Heart left ventricle (tissue), 13 donors: ENCODE measurements around the gene TLCD3A.

Experiments
- CTCF ChIP-seq, 12 donors: fragments of 200-600 bp; sonication (generic) in 4 of 12; IDR thresholded peaks; one replicate each; pipeline versions ENCODE4 v1.5.0 to v1.8.0; 2018 to 2022; ENCODE audit warnings: antibody characterized with exemption in 12 of 12, mild to moderate bottlenecking in 5 of 12
- POLR2A ChIP-seq, 2 donors: fragments of 450-650 bp; IDR thresholded peaks; one replicate each; pipeline ENCODE4 v1.6.1; 2017; ENCODE audit warnings: antibody characterized with exemption in 2 of 2, mild to moderate bottlenecking in 2 of 2, moderate library complexity in 2 of 2
- donor health status: ischemic (EF 13 %, LVEDD 7.1; RV severe dilation, severe dysfunction).
- donor health status: DM: no; HTN: yes; CAD: no.
- donor health status: DM: no; HTN: no; CAD: no.
- donor health status: ischemic (EF 25% LVEDD 6.9; RV normal size, moderate dysfunction).
- donor health status: ischemic (EF 25% LVEDD 5.7; RV mildly dilated, moderate dysfunction).
- donor health status: ischemic (EF 35%, LVEDD 5.7; RV mildly dilated, moderate dysfunction).
- donor health status: nonischemic (EF 11% LVEDD 7.7; RV severe dilation, severe dysfunction).
- donor health status: DM: yes; HTN: yes; CAD: no.
- donor health status: PGD.
- donor health status: ischemic (EF 29% LVEDD 5.4; RV normal size, mild dysfunction).
- donor health status: nonischemic (EF 23%, LVEDD 6.1; RV moderate dilation, normal function).

GRCh38 chr17:773467-774312 is 41.3 kb downstream of the TLCD3A start:
- no peak for TF ChIP-seq CTCF (IDR thresholded peaks at IDR 0.05)
- TF ChIP-seq POLR2A (IDR thresholded peaks at IDR 0.05), result no peak
